Pancreas (tissue), 10 donors: ENCODE results near the gene SLC43A2. TPM values are rescaled to one million over a fixed set of nuclear protein-coding genes. Genes with fewer than 3 reads are reported as not detected.
A peak's percentile ranks its signal among the peaks of the same experiment; 100 is the strongest.

Experiments used
- ATAC-seq, 4 donors: fragments of 200-7000 bp; cut with Tn5 transposase; one replicate each; pipeline versions ENCODE4 v1.8.0 to v1.9.1; 2020; ENCODE audit warnings: mild to moderate bottlenecking in 4 of 4, moderate library complexity in 4 of 4
- DNase-seq, 6 donors: peaks; one replicate each; pipeline ENCODE4 v3.0.0-alpha.2; 2020
- FAIRE-seq: peaks from 2 replicates; lab custom pipeline; 2012; peaks lifted over from hg19 to GRCh38; lab: Jason Lieb, UNC
- H3K27ac ChIP-seq, 4 donors: fragments of 200-600 bp; sonication (generic); 1 replicate in 3 of 4; 2 replicates in 1 of 4; pipeline versions ENCODE4 v1.5.0 to v1.8.0; 2020
- H3K27me3 ChIP-seq, 4 donors: fragments of 200-600 bp; one replicate each; pipeline ENCODE4 v1.8.0; 2021
- H3K36me3 ChIP-seq, 3 donors: fragments of 200-600 bp; sonication (generic) in 1 of 3; one replicate each; pipeline versions ENCODE4 v1.5.0 to v1.8.0; 2020 to 2021
- H3K4me1 ChIP-seq, 3 donors: fragments of 200-600 bp; one replicate each; pipeline ENCODE4 v1.8.0; 2021
- H3K4me3 ChIP-seq, 4 donors: fragments of 200-600 bp; sonication (generic) in 2 of 4; one replicate each; pipeline versions ENCODE4 v1.5.0 to v1.8.0; 2020 to 2021
- H3K9me3 ChIP-seq, 4 donors: fragments of 200-600 bp; one replicate each; pipeline ENCODE4 v1.8.0; 2021
- WGBS, 2 donors: extraction: QIAGEN DNeasy Blood & Tissue Kit; methylation state at CpG; one replicate each; pipeline ENCODE4 v1.1.7; 2013; 5-methylcytosine and 5-hydroxymethylcytosine counted together
- intact Hi-C, 3 donors: fragments of 100-400 bp; cut with DNase I; formaldehyde crosslinking; loops; one replicate each; pipeline versions ENCODE4 v1.11.1 to v1.14.2; 2022
- polyA plus RNA-seq, 2 donors: library from polyadenylated mRNA; stranded (reverse); fragments of 200-250 nt; gene quantifications; one replicate each; pipeline ENCODE4 v1.2.3, GENCODE V29; 2013
- total RNA-seq, 6 donors: library from RNA; stranded (reverse); fragmentation: NEBNext Ultra II Directional in 4 of 6; extraction: Animal tissue kit (Norgen Biotek cat#: 25700) in 4 of 6; gene quantifications; one replicate each; pipeline versions ENCODE4 v1.2.1 to v1.2.4, GENCODE V29; 2021 to 2023
- TF ChIP-seq, protein P1 (sequence below), 4 donors: fragments of 200-600 bp; sonication (generic) in 3 of 4; IDR thresholded peaks; one replicate each; pipeline versions ENCODE4 v1.5.0 to v1.8.0; 2021; ENCODE audit warnings: antibody characterized with exemption in 4 of 4
- donor health status: healthy with polysubstance abuse.
- donor health status: DM: no; HTN: no; CAD: no; lungs with moderate emphysema.
- donor health status: DM: no; HTN: no; CAD: no.
- donor health status: control.
- donor health status: control.
- donor health status: Bipolar disorder and iron deficiency.
- donor health status: DM: yes; HTN: yes; CAD: no.
- donor health status: DM: no; HTN: no; CAD: no.
- donor health status: DM: no; HTN: no; CAD: no.
- donor health status: DM: yes; HTN: yes; CAD: no.

Gene SLC43A2
- total and polyA plus RNA-seq, 8 donors = 2.6 to 14.5 (median 9.8) TPM

DNA sequence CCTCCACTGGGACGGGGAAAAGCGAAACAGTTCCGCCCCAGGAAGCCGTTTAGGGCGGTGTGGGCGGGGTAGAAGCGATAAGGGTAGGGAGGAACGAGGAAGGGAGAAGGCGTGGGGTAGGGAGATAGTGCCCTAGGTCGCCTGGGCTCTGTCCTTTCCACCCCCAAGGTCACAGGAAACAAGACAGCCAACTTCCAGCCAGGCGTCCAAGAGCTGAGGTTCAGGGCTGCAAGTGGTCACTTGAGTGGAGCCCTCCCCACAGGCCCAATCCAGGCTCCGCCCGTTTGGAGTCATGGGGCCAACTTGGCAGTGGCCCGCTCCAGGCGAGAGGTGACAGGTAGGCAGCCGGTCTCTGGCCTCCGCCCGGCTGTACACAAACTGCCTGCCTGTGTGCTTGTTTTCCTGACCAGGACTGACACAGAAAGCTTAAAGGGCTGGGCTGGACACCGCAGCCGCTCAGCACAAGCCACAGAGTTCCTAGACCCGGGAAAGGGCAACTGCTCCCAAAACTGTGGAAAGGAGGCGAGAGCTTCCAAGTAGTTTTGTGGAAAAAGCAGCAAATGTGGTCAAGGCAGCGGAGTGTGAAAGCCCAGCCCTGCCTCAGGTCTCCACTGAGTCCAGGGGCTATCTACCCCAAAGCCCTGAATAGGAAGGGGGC, 21.3 kb upstream of the SLC43A2 start, which contains the start of gene RILP:
Gene RILP (minus strand): TSS at position 23 of the 658 bp plus-strand sequence. CDS start 62 bp downstream, outside the sequence.
- 7 to 8% methylated on average over 23 of the region's 23 CpGs for WGBS, 2 donors
- ATAC-seq = peak; percentile 75 to 81 (median 80)
- intact Hi-C loops = no loop called here
- DNase-seq = peak; percentile 89 to 98 (median 96)
- Histone ChIP-seq H3K4me3 (peak within 1 kb of the TSS; percentile 67 to 85 (median 75)), H3K27ac (peak within 1 kb of the TSS; percentile 96 to 100 (median 98)), H3K4me1 (peaks cover 17 to 25% (median 21%) of the 10 kb centered on the region in 3 donors), H3K9me3 (no peaks in the 10 kb centered on the region), H3K27me3 (no peaks in the 10 kb centered on the region), H3K36me3 (peaks cover 21 to 46% (median 42%) of the 10 kb centered on the region in 3 donors)
- TF ChIP-seq, protein P1, sequence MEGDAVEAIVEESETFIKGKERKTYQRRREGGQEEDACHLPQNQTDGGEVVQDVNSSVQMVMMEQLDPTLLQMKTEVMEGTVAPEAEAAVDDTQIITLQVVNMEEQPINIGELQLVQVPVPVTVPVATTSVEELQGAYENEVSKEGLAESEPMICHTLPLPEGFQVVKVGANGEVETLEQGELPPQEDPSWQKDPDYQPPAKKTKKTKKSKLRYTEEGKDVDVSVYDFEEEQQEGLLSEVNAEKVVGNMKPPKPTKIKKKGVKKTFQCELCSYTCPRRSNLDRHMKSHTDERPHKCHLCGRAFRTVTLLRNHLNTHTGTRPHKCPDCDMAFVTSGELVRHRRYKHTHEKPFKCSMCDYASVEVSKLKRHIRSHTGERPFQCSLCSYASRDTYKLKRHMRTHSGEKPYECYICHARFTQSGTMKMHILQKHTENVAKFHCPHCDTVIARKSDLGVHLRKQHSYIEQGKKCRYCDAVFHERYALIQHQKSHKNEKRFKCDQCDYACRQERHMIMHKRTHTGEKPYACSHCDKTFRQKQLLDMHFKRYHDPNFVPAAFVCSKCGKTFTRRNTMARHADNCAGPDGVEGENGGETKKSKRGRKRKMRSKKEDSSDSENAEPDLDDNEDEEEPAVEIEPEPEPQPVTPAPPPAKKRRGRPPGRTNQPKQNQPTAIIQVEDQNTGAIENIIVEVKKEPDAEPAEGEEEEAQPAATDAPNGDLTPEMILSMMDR (IDR thresholded peaks at IDR 0.05) = no peak
- FAIRE-seq = no peak

DNA sequence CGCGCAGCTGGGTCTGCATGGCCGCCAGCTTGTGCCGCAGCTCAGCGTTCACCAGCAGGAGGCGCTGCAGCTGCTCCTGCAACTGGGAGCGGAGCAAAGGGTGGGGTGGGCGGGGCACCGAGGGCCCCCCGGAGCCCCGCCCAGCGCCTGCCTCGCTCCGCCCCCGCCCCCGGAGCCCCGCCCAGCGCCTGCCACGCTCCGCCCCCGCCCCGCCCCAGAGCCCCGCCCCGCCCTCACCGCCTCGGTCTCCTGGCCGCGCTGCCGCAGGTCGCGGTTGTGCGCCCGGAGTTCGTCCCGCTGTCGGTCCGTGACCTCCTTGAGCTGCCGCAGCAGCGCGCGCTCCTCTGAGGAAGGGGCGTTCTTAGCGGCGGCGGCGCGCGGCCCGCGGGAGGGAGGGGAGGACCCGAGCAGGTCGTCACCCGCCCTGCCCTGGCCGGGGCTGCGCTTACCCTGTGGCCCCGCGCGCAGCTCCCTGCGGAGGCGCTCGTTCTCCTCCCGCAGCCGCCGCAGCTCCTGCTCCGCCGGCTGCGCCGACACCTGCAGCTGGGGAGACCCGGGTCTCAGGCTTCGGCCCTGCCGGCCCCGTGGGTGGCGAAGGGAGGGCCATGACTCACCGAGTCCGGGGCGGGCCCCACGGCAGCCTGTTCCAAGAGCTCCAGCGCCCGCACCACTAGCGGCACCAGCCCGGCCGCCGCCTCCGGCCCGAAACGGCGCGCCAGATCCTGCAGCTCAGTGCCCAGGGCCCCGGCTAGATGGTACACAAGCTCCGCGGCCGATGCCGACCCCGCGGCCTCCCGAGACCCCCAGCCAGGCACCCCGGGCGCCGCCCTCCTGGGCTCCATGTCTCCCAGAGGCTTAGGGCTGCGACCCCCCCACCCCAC, 20.6 kb upstream of the SLC43A2 start:
- no peaks in the 10 kb centered on the region for H3K9me3 ChIP-seq
- FAIRE-seq = no peak
- peak; percentile 77 to 98 (median 96) for DNase-seq
- no peaks in the 10 kb centered on the region for H3K27me3 ChIP-seq
- H3K27ac ChIP-seq = peak overlapping the region; percentile 96 to 100 (median 98)
- TF ChIP-seq, protein P1 (IDR thresholded peaks at IDR 0.05) = peak; percentile 79 to 92 (median 82)
- peak overlapping the region; percentile 67 to 85 (median 75) for H3K4me3 ChIP-seq
- 0 to 1% methylated on average over 48 to 100 of the region's 100 CpGs for WGBS, 2 donors
- intact Hi-C loops = no loop called here
- ATAC-seq = peak; percentile 67 to 76 (median 74)
- H3K4me1 ChIP-seq = peaks cover 20 to 26% (median 25%) of the 10 kb centered on the region in 3 donors
- peaks cover 21 to 39% (median 34%) of the 10 kb centered on the region in 3 donors for H3K36me3 ChIP-seq

- intact Hi-C loops = no loop called here
- peak overlapping the region; percentile 26 to 85 (median 60) for H3K4me3 ChIP-seq
- ATAC-seq (peak in 3 of 4 donors; percentile 3 to 46 (median 7)), FAIRE-seq (no peak), DNase-seq (peak in 3 of 6 donors; percentile 91 to 99 (median 92))
- H3K4me1 ChIP-seq = peaks cover 25 to 30% (median 30%) of the 10 kb centered on the region in 3 donors
- no peaks in the 10 kb centered on the region for H3K27me3 ChIP-seq
- peak overlapping the region; percentile 64 to 81 (median 74) for H3K27ac ChIP-seq
- H3K36me3 ChIP-seq = peaks cover 16 to 30% (median 26%) of the 10 kb centered on the region in 3 donors
- TF ChIP-seq, protein P1 (IDR thresholded peaks at IDR 0.05) = no peak
- 7 to 8% methylated on average over 40 to 54 of the region's 54 CpGs for WGBS, 2 donors
- H3K9me3 ChIP-seq = no peaks in the 10 kb centered on the region
Observed at GRCh38 chr17:1648173-1648962, 19.7 kb upstream of the SLC43A2 start.

DNA sequence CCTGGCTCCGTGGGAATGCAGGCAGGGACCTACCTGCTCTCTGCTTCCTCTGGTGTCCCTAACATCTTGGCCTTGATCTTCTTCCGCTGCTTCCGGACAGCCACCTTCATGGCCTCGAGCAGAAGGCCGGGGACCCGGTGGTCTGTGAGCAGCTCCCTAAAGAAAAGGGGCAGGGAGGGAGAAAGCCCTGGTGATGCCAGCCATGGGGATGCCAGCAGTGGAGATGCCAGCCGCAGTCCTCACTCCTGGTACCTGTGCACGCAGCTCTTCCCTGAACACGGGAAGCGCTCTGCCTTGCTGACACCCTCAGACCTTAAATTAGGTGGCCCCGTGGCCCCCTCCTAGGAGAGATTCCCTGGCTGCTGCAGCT, 19.2 kb upstream of the SLC43A2 start:
- peak in 1 of 6 donors; percentile 78 for DNase-seq
- Histone ChIP-seq H3K27ac (no peak overlapping the region), H3K4me3 (peak overlapping the region in 2 of 4 donors; percentile 77 to 85), H3K36me3 (peaks cover 10 to 25% (median 22%) of the 10 kb centered on the region in 3 donors), H3K27me3 (no peaks in the 10 kb centered on the region), H3K9me3 (no peaks in the 10 kb centered on the region), H3K4me1 (peaks cover 25 to 30% (median 30%) of the 10 kb centered on the region in 3 donors)
- ATAC-seq = no peak
- intact Hi-C loops = no loop called here
- no peak for FAIRE-seq
- WGBS, 2 donors = 67 to 72% methylated on average over 11 of the region's 11 CpGs
- TF ChIP-seq, protein P1 (IDR thresholded peaks at IDR 0.05) = no peak
